C4-2B (cell line): ENCODE results near the gene CEACAM18.
"Not testable (repeated sequence)": the region's sequence is repeated elsewhere in the genome, so short reads cannot be mapped to it uniquely, and the experiment has no call there.

ENCODE experiments used
- H3K27ac ChIP-seq: fragments of 450-650 bp; 2 replicates; pipeline ENCODE4 v1.5.1; 2017
- ZFX ChIP-seq: fragments of 450-650 bp; IDR thresholded peaks from 2 replicates; pipeline ENCODE4 v1.6.1; 2017
- TF ChIP-seq, protein P1 (sequence below): fragments of 450-650 bp; conservative IDR thresholded peaks from 2 replicates; pipeline ENCODE4 v1.5.1; 2017; ENCODE audit warnings: mild to moderate bottlenecking

CEACAM18 gene

DNA sequence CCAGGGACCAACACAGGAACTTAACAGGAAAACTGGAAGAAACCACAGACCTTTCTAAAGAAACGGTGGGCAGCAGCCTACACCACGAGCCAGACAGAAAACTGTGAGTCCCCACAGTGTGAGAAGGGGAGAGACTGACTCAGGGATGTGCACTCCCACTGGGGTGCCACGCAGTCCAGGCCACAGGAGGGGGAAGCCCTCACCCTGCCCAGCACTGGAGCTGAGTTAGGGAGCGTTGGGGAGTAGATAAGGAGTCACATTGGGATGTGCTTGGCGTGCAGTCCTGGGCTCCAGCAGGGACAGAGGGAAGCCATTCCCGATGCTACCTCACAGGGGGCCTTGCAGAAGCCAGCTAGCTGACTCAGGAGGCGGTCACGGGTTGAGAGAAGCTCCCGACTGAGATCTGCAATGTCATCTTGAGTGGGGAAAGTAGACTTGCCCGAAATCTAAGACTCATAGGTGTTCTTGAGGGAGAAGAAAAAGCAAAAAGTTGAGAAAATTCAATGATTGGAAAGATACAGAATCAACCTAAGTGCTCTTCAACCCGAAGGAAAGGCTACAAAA, 37.4 kb upstream of the CEACAM18 start:
- TF ChIP-seq, protein P1, sequence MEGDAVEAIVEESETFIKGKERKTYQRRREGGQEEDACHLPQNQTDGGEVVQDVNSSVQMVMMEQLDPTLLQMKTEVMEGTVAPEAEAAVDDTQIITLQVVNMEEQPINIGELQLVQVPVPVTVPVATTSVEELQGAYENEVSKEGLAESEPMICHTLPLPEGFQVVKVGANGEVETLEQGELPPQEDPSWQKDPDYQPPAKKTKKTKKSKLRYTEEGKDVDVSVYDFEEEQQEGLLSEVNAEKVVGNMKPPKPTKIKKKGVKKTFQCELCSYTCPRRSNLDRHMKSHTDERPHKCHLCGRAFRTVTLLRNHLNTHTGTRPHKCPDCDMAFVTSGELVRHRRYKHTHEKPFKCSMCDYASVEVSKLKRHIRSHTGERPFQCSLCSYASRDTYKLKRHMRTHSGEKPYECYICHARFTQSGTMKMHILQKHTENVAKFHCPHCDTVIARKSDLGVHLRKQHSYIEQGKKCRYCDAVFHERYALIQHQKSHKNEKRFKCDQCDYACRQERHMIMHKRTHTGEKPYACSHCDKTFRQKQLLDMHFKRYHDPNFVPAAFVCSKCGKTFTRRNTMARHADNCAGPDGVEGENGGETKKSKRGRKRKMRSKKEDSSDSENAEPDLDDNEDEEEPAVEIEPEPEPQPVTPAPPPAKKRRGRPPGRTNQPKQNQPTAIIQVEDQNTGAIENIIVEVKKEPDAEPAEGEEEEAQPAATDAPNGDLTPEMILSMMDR, result no peak
- no peak for TF ChIP-seq ZFX
- H3K27ac ChIP-seq, result no peak overlapping the region

DNA sequence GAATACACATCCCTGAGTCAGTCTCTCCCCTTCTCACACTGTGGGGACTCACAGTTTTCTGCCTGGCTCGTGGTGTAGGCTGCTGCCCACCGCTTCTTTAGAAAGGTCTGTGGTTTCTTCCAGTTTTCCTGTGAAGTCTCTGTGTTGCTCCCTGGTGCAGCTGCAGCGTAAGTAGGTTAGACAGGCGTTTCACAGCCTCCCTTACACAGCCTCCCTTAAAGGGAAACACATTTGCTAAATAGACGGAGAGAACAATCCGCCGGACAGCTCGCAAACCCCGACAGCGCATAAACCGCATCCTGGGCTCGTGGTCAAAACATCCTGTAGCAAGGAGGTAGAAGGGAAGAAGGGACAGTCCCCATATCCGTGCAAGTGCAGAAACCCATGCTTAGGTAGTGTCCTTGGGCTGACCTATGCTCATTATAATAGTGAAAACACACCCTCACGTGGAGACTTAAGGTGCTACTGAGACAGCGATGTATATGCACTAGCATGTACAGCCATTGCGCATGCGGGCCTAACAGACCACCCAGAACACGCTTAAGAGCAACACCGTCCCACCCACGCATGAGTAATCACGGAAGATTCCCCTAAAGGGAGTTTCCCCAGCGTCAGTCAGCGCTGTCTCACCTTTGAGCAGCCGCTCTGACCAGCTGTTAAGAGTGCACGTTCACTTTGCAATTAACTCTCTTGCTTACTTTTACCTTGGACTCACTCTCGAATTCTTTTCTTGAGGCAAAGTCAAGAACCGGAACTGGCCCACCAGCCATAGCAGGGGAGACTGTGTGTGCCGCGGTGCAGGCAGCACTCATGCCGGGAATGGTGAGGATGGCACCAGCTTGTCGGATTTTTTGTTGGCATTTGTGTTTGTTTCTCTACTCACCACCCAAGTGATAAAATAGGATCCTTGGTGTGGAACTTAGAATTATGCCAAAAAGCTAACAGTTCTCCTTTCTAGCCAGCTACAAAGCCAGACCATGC, 36.6 kb upstream of the CEACAM18 start:
- no peak for TF ChIP-seq ZFX
- TF ChIP-seq, protein P1, result no peak
- no peak overlapping the region for H3K27ac ChIP-seq

DNA sequence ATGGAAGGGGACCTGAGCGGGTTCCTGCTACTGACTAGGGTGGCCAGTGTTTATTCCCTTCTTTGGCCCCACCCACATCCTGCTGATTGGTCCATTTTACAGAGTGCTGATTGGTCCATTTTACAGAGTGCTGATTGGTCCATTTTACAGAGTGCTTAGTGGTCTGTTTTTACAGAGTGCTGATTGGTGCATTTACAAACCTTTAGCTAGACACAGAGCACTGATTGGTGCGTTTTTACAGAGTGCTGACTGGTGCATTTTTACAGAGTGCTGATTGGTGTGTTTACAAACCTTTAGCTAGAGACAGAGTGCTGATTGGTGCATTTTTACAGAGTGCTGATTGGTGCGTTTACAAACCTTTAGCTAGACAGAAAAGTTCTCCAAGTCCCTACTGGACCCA, 30.8 kb upstream of the CEACAM18 start:
- not testable (repeated sequence) for H3K27ac ChIP-seq

DNA sequence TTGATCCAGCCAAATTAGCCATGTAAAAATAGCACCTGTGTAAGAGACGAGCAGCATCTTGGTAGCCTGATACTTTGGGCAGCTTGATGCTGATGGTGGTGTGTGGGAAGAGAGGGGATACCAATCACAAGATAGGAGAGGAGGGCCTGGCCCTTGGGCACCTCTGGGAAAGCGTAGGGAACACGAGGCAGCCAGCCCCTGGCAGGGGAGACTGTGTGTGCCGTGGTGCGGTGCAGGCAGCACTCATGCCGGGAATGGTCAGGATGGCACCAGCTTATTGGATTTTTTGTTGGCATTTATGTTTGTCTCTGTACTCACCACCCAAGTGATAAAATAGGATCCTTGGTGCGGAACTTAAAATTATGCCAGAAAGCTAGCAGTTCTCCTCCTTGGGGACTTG, 30.3 kb upstream of the CEACAM18 start:
- H3K27ac ChIP-seq, result no peak overlapping the region
- TF ChIP-seq ZFX, result no peak
- TF ChIP-seq, protein P1, result no peak

DNA sequence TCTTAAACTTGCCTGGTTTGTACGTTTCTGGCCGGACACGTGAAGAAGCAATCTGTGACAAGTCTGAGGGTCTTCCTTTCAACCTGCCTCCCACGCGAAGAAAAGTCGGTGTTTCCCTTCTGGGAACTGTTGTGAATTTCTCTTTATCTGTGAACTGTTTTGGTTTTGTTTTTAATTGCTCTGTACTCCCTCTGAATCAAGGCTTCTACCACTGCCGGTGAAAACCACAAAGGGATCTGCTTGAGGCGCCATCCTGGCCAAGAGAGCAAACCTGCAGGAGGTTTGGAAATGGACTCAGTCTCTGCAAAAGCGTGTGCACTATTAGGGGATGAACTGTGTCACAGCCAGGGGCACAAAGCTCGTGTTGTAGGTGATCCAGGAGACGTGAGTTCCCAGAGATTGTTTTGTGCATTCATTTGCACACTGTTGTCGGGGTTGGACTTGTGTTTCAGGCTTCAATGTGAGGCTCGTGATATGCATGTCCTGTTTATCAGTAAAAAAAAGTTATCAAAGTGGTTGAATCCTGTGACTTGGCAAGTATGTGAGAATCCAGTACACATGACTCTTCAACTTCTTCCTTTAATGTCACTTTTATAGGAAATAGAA, 29.8 kb upstream of the CEACAM18 start:
- TF ChIP-seq, protein P1, result no peak
- no peak for TF ChIP-seq ZFX

DNA sequence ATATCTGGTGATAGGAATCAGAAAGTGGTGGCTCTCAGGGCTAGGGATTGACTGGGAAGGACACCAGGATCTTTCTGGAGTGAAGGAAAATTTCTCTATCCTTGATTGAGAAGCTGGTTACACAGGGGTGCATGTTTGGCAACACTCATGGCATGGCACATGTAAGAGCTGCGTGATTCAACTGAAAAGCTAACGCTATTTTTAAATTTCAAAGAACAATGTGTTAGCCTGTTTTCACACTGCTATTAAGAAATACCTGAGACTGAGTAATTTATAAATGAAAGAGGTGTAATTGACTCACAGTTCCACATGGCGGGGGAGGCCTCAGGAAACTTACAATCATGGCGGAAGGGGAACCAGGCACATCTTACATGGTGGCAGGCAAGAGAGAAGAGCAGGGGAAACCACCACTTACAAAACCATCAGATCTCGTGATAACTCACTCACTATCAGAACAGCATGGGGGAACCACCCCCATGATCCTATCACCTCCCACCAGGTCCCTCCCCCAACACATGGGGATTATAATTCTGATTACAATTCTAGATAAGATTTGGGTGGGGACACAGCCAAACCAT, 27.5 kb upstream of the CEACAM18 start:
- H3K27ac ChIP-seq, result no peak overlapping the region
- TF ChIP-seq ZFX, result no peak
- TF ChIP-seq, protein P1, result no peak

More for the DNA sequence above, 29.8 kb upstream of the CEACAM18 start:
- H3K27ac ChIP-seq, result no peak overlapping the region

DNA sequence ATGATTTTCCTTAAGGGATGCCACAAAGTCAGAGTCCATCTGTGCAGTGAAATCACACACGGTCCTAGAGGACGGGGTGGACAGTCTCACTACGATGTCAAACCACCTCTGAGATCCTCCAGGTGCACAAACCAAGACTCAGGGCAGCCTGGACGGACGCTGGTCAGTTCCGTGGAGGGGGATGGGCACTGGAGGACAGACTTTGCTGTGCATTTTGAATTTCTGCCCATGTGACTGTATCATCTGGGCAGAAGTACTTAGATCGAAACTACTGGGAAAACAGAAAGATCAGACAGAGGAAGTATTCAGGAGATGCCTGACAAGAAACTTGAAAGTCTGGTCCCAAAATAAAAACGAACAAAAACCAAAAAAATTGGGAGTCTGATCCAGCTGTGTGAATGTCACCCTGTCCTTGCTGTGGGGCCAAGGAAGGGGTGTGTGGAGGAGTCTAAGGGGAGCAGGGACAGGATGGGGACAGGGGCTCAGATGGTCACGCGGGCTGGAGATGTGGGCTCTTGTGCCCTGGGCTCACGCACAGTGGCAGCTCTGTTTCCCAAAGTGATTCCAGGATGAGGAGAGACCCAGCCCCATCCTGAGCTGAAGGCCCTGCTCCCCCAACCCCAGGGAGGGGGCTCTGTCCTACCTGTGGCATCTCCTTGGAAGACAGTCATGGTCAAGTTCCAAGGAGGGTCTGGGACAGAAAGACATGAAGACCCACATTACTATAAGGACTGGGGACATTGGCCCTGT, 21.6 kb upstream of the CEACAM18 start:
- TF ChIP-seq, protein P1, result no peak
- TF ChIP-seq ZFX, result no peak
- no peak overlapping the region for H3K27ac ChIP-seq
